Activated T-cell treated with anti-CD3 and anti-CD28 coated beads, Interleukin-2, amount 50 U/mL, for 1 hour (primary cell): Measurements from ENCODE around the gene TMEM139.

Experiments
- DNase-seq: peaks from one replicate; pipeline ENCODE4 v3.0.0-alpha.2; 2020

TMEM139 gene

DNA sequence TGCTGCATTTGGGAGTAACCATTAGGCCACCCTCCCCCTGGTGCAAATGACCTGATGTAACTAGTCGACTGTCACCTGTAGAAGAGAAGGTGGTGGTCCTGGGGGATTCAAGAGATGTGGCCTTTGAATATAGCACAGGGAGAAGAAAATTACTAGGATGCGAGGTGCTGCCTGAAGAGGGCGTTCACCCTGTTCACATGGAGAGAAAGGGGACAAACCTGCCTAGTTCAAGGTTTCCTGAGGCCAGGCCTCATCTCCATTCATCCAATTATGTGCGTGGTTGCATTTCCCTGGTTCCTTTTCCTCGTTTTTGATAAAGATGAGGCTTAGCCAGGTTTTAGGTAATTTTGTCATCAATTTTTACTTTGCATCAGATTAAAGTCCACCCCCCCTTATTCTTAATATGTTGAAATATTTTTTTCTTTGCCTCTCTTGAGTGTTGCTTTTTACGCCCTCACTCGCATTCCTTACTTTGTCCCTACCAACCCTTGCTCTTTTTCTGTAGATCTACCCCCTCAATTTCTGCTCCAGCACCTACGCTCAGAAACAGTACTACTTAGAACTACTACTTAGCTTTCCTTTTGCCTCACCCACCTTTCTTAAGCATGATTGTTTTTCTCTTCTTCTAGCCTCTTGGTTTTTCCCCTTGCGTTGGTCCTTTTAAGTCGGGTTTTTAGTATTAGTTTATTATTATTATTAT lies 44.9 kb downstream of the TMEM139 start:
- no peak for DNase-seq

- no peak for DNase-seq
These were observed 46.5 kb downstream of the TMEM139 start for GRCh38 chr7:143331179-143331801.

DNA sequence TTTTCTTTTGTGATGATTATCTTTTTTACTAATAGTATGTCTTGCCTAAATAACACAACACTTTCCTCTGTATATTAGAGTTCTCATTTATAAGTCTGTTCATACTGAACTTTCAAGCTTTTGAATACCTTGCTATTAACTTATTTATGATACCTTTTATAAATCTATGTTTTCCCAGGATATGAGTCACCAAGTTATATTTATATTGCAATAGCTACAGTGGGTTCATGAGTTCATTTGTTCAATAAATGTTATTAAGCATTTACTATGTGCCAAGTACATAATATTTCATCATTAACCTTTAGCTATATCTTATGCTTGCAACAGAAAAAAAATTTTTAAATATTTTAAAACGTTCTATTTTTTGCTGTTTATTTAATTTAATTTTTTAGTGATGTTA lies 49.5 kb downstream of the TMEM139 start:
- DNase-seq, result no peak

- DNase-seq, result no peak
These were observed 52.5 kb downstream of the TMEM139 start for GRCh38 chr7:143337216-143337615.
